GM20000 (cell line): Measurements from ENCODE around the gene RNLS.

Source experiments
- DNase-seq: peaks from one replicate; pipeline ENCODE4 v3.0.0; 2012; ENCODE audit warnings: low spot score
- CTCF ChIP-seq: IDR thresholded peaks from 2 replicates; pipeline ENCODE4 v1.5.1; 2012; ENCODE audit warnings: mild to moderate bottlenecking, control low read depth; ENCODE audit errors: extremely low read depth, missing control alignments

RNLS gene

GRCh38 chr10:88346144-88346977 lies 236.8 kb downstream of the RNLS start:
- DNase-seq: no peak

GRCh38 chr10:88343761-88344484 lies 239.2 kb downstream of the RNLS start:
- TF ChIP-seq CTCF: no peak
- no peak for DNase-seq

More at GRCh38 chr10:88346144-88346977, 236.8 kb downstream of the RNLS start:
- TF ChIP-seq CTCF: no peak

GRCh38 chr10:88342733-88343310 lies 240.3 kb downstream of the RNLS start:
- no peak for DNase-seq
- no peak for TF ChIP-seq CTCF

- DNase-seq: no peak
- TF ChIP-seq CTCF: no peak
These were observed 246.0 kb downstream of the RNLS start for GRCh38 chr10:88337134-88337533.

- TF ChIP-seq CTCF: no peak
- DNase-seq: no peak
These were observed 246.8 kb downstream of the RNLS start for GRCh38 chr10:88336334-88336733.

GRCh38 chr10:88333248-88333630 lies 249.9 kb downstream of the RNLS start:
- TF ChIP-seq CTCF: no peak
- no peak for DNase-seq
